SW 1271 (cell line): ENCODE data around the gene LMO1.

ENCODE experiments used
- DNase-seq, 2 experiments: peaks; one replicate each; lab custom pipeline; 2025; lab: John Stamatoyannopoulos, UW

Gene LMO1

GRCh38 chr11:8242499-8243280 lies 21.0 kb downstream of the LMO1 start:
- DNase-seq: no peak

- no peak for DNase-seq
These were observed 21.6 kb downstream of the LMO1 start for GRCh38 chr11:8242118-8242475.

GRCh38 chr11:8241373-8242117 lies 22.1 kb downstream of the LMO1 start:
- no peak for DNase-seq

DNA sequence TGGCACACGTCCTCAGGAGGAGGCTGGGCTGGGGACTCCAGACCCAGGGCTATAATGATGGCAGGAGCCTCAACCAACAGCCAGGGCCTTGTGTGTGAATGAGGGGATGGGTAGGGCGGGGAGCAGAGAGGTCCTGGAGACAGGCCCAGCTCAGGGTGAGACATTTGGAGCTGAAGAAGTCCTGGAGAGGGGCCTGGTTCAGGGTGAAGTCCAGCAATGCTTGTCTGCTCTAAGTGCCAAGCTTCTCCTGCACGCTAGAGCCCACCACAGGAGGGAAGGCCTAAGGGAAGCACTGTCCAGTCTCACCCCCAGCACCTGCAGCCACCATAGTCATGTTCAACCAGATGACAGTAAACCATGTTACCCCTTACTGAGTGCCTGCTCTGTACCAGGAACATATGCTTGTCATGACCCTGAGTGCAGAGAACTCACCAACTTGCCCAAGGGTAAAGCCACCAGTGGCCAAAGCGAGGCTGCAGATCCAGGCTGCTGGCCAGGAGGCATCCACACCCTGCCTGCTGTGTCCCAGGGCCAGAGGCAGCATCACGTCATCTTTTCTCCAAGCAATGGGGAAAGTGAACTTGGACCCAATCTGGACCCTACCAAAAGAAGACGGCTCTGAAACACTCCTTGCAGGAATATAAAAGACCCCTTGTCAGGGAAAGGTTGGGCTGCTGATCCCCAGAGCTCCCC lies 24.0 kb downstream of the LMO1 start:
- no peak for DNase-seq

DNA sequence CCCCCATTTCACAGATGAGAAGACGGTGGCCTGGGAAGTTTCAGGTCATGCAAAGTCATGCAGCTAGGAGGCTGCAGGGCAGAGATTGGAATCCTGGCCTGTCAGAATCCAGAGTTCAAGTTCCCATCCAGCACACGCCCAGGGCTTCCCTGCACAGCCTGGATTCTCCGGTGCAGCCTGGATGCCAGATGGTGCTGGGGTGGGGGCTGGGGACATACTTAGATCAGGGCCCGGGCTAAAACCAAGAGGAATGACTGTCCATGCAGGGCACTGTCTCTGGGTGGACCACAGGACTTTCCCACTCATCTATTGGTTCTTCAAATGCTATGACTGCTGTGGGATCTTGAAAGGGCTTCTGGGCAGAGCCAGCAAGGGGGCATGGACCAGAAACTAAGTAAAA lies 24.6 kb downstream of the LMO1 start:
- DNase-seq: no peak

- no peak for DNase-seq
These were observed 26.2 kb downstream of the LMO1 start for GRCh38 chr11:8237453-8237852.

DNA sequence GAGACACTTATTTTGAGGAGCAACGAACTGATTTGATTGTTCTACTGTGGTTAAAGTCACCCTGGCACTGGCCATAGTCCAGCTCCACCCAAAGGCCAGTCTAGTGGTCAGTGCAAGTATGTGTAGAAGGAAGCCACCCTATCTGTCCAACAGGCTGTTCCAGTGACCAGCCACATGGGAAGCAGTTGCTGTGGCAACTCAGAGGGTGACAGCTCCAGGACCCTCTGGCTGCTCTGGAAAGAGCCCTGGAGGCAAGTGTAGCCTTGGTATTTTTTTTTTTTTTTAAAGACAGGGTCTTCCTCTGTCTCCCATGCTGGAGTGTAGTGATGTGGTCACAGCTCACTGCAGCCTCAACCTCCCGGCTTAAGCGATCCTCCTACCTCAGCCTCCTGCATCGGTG lies 27.8 kb downstream of the LMO1 start:
- no peak for DNase-seq

- DNase-seq: no peak
These were observed 28.8 kb downstream of the LMO1 start for GRCh38 chr11:8234910-8235309.

DNA sequence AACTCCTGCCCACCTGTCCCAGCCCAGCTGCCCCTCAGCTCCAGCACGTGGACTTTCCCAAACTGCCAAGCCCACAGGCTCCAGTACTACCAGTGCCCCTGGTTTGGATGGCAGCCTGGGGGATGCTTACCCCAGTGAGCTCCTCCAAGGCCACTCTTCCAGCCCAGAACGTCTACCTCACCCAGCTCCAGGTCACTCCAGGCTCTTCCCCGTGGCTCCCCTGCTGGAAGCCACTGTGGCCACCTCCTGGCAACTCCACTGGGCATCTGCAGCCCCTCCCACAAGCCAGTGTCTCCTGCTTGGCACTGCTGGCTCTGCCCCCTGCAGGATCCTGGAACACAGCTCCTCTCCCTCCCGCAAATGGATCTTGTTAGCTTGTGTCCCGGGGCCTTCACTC lies 29.3 kb downstream of the LMO1 start:
- peak in 1 of 2 experiments; percentile 7 for DNase-seq

GRCh38 chr11:8233691-8234424 lies 29.8 kb downstream of the LMO1 start:
- no peak for DNase-seq

DNA sequence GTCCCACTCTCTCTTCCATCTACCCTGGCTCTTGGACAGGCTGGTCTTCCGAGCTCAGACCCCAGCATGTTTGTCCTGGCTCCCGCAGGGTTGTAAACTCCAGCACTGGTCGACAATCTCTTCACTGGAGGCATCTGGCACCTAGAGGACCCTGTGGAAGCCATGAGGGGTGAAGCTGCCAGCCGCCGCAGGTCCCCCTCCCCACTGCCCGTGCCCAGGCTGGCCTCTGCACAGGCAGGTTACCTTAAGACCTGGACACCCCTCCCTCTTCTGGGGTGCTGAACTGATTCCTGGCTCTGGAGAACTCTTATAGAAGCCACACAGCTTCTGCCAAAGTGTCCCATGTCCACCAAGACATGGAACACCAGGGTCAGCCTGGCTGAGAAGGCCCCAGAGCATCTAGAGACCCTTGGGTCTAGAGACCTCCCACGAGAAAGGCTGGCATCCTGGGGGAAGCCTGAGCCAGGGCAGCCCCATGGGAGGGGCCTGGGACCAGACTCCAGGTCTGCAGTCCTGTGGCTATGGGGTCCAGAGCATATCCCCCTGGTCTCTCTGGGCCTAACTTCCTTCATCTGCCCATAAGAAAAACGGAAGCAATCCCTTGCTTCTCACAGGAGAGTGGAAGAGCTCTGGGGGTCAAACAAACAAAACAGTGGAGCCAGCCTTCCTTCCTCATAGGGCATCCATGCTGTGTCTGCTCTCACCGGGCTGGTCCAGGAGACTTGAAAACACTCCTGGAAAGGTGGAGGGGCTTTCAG lies 30.6 kb downstream of the LMO1 start:
- no peak for DNase-seq

DNA sequence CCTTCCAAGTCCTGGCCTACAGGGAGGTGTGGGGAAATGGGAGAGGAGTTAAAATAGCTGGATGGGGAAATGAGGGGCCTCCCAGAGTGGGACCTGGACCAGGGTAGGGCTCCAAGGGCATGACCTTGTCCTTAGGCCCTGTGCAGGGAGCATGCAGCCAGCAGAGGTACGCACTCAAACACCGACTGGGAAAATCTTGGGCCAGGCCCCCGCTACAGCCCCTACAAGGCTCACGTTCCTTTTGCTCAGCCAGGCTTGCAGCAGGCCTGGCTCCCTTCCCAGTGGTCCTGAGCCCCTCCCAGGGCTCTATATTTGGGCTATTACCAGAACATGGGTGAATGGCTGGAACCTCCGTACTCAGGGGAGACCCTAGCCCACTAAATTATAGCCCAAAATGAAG lies 31.3 kb downstream of the LMO1 start:
- DNase-seq: no peak

DNA sequence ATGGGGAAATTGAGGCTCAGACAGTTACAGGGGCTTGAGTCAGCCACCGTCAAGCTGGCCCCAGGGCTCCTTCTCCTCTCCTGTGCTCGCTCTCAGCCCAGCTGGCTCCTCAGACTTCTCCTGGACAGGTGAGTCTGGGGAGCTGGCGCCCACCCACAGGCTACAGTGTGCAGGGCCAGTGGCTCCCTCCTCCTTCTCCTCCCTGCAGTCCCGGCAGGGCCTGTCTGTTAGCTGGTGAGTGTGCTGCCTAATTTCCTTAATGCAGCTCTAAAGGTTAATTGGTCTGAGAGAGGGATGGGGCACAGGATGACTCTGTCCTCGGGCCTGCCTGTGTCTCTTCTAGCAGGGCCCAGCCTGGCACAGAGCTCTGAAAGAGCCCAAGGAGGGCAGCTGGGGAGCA lies 31.7 kb downstream of the LMO1 start:
- DNase-seq: no peak

GRCh38 chr11:8230921-8231847 lies 32.5 kb downstream of the LMO1 start:
- DNase-seq: no peak

GRCh38 chr11:8230178-8230859 lies 33.4 kb downstream of the LMO1 start:
- DNase-seq: no peak

- DNase-seq: no peak
These were observed 34.1 kb downstream of the LMO1 start for GRCh38 chr11:8229299-8230177.

DNA sequence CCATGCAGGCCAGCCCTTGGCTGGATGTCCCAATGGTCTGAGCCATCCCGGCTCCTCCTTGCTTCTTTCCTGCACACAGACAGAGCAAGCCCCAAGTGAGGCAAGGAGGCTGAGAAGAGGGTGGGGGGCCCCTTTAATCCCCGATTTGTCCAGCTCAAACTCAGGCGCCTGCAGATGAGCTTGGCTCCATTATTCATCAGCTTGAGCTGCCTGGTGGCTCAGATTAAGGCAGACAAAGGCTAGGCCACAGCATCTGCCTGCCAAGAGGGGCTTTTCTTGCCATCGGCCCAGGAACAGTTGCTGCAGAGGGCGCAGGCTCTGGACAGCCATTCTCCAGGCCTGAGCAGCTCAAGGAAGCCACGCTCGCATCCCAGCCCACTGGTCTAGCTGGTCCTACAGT lies 35.4 kb downstream of the LMO1 start:
- DNase-seq: no peak

GRCh38 chr11:8227156-8228152 lies 36.2 kb downstream of the LMO1 start:
- no peak for DNase-seq
